ENCODE data around the gene CSTPP1.

CSTPP1 gene

DNA sequence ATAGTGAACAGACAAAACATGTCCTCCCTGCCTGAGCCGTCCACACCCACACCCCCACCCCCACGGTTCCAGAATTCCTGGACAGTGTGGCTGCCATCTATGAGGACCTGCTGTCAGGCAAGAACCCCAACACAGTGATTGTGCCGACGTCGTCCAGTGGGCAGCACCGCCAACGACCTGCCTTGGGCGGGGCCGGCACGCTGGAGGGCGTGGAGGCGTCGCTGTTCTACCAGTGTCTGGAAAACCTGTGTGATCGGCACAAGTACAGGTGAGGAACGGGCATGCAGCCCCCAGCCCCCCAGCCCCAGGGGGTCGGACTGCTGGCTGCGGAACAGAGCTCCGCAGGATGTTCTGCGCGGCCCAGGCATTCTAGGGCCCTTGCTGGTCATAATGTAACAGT is 220.4 kb downstream of the CSTPP1 start:
- TF ChIP-seq, protein P1, sequence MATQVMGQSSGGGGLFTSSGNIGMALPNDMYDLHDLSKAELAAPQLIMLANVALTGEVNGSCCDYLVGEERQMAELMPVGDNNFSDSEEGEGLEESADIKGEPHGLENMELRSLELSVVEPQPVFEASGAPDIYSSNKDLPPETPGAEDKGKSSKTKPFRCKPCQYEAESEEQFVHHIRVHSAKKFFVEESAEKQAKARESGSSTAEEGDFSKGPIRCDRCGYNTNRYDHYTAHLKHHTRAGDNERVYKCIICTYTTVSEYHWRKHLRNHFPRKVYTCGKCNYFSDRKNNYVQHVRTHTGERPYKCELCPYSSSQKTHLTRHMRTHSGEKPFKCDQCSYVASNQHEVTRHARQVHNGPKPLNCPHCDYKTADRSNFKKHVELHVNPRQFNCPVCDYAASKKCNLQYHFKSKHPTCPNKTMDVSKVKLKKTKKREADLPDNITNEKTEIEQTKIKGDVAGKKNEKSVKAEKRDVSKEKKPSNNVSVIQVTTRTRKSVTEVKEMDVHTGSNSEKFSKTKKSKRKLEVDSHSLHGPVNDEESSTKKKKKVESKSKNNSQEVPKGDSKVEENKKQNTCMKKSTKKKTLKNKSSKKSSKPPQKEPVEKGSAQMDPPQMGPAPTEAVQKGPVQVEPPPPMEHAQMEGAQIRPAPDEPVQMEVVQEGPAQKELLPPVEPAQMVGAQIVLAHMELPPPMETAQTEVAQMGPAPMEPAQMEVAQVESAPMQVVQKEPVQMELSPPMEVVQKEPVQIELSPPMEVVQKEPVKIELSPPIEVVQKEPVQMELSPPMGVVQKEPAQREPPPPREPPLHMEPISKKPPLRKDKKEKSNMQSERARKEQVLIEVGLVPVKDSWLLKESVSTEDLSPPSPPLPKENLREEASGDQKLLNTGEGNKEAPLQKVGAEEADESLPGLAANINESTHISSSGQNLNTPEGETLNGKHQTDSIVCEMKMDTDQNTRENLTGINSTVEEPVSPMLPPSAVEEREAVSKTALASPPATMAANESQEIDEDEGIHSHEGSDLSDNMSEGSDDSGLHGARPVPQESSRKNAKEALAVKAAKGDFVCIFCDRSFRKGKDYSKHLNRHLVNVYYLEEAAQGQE (IDR thresholded peaks at IDR 0.05; ENCODE audit: insufficient read depth in 1 of 2, low read depth in 2 of 2, low read length in 2 of 2): no peak
- TF ChIP-seq SIN3A (IDR thresholded peaks at IDR 0.05; ENCODE audit: borderline replicate concordance, insufficient read depth, low read length) (no peak), POLR2AphosphoS5 (IDR thresholded peaks at IDR 0.05; ENCODE audit: low read depth, low read length) (no peak), TAF1 (IDR thresholded peaks at IDR 0.05; ENCODE audit: borderline replicate concordance, insufficient read depth, low read length) (no peak), FOXP2 (optimal IDR thresholded peaks at IDR 0.05; ENCODE audit: borderline replicate concordance, extremely low read depth, extremely low read length, insufficient read depth) (no peak)

DNA sequence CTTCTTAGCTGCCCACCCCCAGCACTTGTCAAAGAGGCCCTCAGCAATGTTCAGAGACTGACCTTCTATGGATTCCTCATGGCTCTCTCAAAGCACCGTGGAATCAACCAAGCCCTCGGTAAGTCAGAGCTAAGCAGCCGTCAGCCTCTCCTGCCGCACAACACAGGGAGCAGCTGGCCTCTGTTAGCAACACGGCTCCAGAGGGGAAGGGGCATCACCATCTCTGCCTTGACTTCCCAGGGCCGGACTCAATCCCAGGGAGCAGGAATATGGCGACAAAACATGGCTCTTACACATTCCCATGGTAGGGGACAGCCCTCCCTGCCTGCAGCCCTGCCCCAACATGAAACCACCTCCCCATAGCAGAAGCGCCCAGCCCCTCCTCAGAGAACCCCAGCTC is 221.2 kb downstream of the CSTPP1 start:
- TF ChIP-seq FOXP2 (optimal IDR thresholded peaks at IDR 0.05; ENCODE audit: borderline replicate concordance, extremely low read depth, extremely low read length, insufficient read depth): no peak
- TF ChIP-seq TAF1 (IDR thresholded peaks at IDR 0.05; ENCODE audit: borderline replicate concordance, insufficient read depth, low read length): no peak
- TF ChIP-seq, protein P1 (IDR thresholded peaks at IDR 0.05; ENCODE audit: insufficient read depth in 1 of 2, low read depth in 2 of 2, low read length in 2 of 2): no peak
- no peak for TF ChIP-seq POLR2AphosphoS5 (IDR thresholded peaks at IDR 0.05; ENCODE audit: low read depth, low read length)
- TF ChIP-seq SIN3A (IDR thresholded peaks at IDR 0.05; ENCODE audit: borderline replicate concordance, insufficient read depth, low read length): no peak

DNA sequence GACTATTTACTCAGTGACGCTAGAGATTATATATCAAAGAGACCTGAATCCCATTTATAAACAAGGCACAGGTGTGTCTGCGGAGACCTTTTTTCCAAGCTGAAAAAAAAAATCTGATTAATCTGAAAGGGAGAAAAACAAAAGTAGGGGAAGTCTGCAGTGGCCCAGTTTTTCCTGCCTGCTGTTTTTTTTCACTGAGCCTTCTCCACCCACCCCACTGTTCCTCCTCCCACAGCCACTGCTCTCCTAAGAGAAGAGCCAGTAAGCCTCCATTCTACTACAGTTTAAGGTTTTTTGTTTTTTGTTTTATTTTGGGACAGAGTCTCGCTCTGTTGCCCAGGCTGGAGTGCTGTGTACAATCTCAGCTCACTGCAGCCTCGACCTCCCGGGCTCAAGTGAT is 221.7 kb downstream of the CSTPP1 start:
- TF ChIP-seq POLR2AphosphoS5 (IDR thresholded peaks at IDR 0.05; ENCODE audit: low read depth, low read length) (no peak), FOXP2 (optimal IDR thresholded peaks at IDR 0.05; ENCODE audit: borderline replicate concordance, extremely low read depth, extremely low read length, insufficient read depth) (no peak), TAF1 (IDR thresholded peaks at IDR 0.05; ENCODE audit: borderline replicate concordance, insufficient read depth, low read length) (no peak), SIN3A (IDR thresholded peaks at IDR 0.05; ENCODE audit: borderline replicate concordance, insufficient read depth, low read length) (no peak)
- TF ChIP-seq, protein P1 (IDR thresholded peaks at IDR 0.05; ENCODE audit: insufficient read depth in 1 of 2, low read depth in 2 of 2, low read length in 2 of 2): no peak

DNA sequence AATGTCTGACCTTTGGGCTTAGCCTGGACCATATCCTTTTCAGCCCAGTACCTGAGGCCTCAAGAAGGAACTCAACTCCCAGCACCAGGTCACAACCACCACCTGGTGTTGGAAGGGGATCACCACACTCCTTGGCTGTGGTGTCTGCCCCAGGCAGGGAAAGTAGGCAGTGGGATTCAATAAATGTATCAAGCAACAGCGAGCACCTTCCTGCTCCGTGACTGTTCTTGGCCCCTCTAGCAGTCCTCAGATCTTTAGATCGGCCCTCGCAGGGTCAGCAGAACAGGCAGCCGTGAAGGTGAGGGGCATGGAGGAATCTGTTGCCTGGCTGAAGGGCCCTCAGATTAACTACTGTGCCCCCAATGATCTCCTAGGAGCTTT is 224.2 kb downstream of the CSTPP1 start:
- TF ChIP-seq, protein P1 (IDR thresholded peaks at IDR 0.05; ENCODE audit: insufficient read depth in 1 of 2, low read depth in 2 of 2, low read length in 2 of 2): no peak
- TF ChIP-seq POLR2AphosphoS5 (IDR thresholded peaks at IDR 0.05; ENCODE audit: low read depth, low read length) (0 out of 2 replicates have a peak, but pooled peaks have one; percentile 17), FOXP2 (optimal IDR thresholded peaks at IDR 0.05; ENCODE audit: borderline replicate concordance, extremely low read depth, extremely low read length, insufficient read depth) (no peak)

Data from PFSK-1 (cell line).